Right cardiac atrium (tissue), 5 donors: ENCODE results near the gene DELE1. TPM values are rescaled to one million over a fixed set of nuclear protein-coding genes. Genes with fewer than 3 reads are reported as not detected.
"Not testable (repeated sequence)": the region's sequence is repeated elsewhere in the genome, so short reads cannot be mapped to it uniquely, and the experiment has no call there.

Experiments
- ATAC-seq, 2 donors: fragments of 200-7000 bp; cut with Tn5 transposase; one replicate each; pipeline versions ENCODE4 v1.8.0 to v1.9.1; 2020; ENCODE audit warnings: moderate library complexity in 2 of 2, mild to moderate bottlenecking in 1 of 2
- DNase-seq, 3 donors: peaks; one replicate each; pipeline ENCODE4 v3.0.0-alpha.2; 2020
- H3K27ac ChIP-seq: one replicate; pipeline ENCODE4 v1.5.1; 2013; ENCODE audit warnings: mild to moderate bottlenecking, low read length, control low read depth, moderate library complexity
- H3K27me3 ChIP-seq: one replicate; pipeline ENCODE4 v1.6.1; 2013; ENCODE audit not compliant: control insufficient read depth, insufficient read depth
- H3K4me1 ChIP-seq: one replicate; pipeline ENCODE4 v1.6.1; 2013; ENCODE audit warnings: low read length; ENCODE audit not compliant: control insufficient read depth, insufficient read depth
- H3K4me3 ChIP-seq: one replicate; pipeline ENCODE4 v1.5.1; 2013; ENCODE audit warnings: low read length, control low read depth
- H3K9me3 ChIP-seq: one replicate; pipeline ENCODE4 v1.6.1; 2013; ENCODE audit warnings: low read length; ENCODE audit not compliant: control insufficient read depth
- WGBS: extraction: QIAGEN DNeasy Blood & Tissue Kit; methylation state at CpG from one replicate; pipeline ENCODE4 v1.1.7; 2013; 5-methylcytosine and 5-hydroxymethylcytosine counted together
- intact Hi-C, 4 donors: fragments of 100-400 bp; cut with DNase I; formaldehyde crosslinking; loops; one replicate each; pipeline versions ENCODE4 v1.11.0 to v1.14.0; 2022 to 2023
- polyA plus RNA-seq: library from polyadenylated mRNA; stranded (reverse); fragments of 200-250 nt; gene quantifications from one replicate; pipeline ENCODE4 v1.2.3, GENCODE V29; 2013
- total RNA-seq, 4 donors: library from RNA; stranded (reverse); fragmentation: NEBNext Ultra II Directional; extraction: Animal tissue kit (Norgen Biotek cat#: 25700); gene quantifications; one replicate each; pipeline ENCODE4 v1.2.1, GENCODE V29; 2021
- donor health status: healthy with polysubstance abuse.
- donor health status: DM: no; HTN: yes; CAD: no.
- donor health status: DM: no; HTN: no; CAD: no.
- donor health status: DM: no; HTN: yes; CAD: no; lungs with severe emphysema.
- donor health status: DM: yes; HTN: yes; CAD: no.

DELE1 gene
- total and polyA plus RNA-seq, 5 donors: 62.0 to 109 (median 92.0) TPM

DNA sequence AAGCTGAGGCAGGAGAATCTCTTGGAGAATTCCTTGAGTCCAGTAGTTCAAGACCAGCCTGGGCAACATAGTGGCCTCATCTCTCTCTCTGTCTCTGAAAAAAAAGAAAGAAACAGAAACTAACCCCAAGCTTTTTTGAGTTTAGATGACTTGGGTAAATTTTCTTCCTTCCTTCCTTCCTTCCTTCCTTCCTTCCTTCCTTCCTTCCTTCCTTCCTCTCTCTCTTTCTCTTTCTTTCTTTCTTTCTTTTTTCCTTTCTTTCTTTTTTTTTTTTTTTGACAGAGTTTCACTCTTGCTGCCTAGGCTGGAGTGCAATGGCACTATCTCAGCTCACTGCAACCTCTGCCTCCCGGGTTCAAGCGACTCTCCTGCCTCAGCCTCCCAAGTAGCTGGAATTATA is 33.2 kb upstream of the DELE1 start:
- H3K9me3 ChIP-seq, H3K27ac ChIP-seq, H3K27me3 ChIP-seq, DNase-seq, H3K4me1 ChIP-seq, H3K4me3 ChIP-seq, intact Hi-C loops, ATAC-seq: not testable (repeated sequence)
- WGBS: 88% methylated on average over 2 of the region's 2 CpGs

- 94% methylated on average over 4 of the region's 4 CpGs for WGBS
- no peaks in the 10 kb centered on the region for H3K27me3 ChIP-seq
- no peak for ATAC-seq
- H3K27ac ChIP-seq: no peak overlapping the region
- H3K4me3 ChIP-seq: no peak overlapping the region
- no peaks in the 10 kb centered on the region for H3K9me3 ChIP-seq
- DNase-seq: no peak
- intact Hi-C loops: no loop called here
- no peaks in the 10 kb centered on the region for H3K4me1 ChIP-seq
These were observed 26.2 kb upstream of the DELE1 start for GRCh38 chr5:141897425-141897824.

DNA sequence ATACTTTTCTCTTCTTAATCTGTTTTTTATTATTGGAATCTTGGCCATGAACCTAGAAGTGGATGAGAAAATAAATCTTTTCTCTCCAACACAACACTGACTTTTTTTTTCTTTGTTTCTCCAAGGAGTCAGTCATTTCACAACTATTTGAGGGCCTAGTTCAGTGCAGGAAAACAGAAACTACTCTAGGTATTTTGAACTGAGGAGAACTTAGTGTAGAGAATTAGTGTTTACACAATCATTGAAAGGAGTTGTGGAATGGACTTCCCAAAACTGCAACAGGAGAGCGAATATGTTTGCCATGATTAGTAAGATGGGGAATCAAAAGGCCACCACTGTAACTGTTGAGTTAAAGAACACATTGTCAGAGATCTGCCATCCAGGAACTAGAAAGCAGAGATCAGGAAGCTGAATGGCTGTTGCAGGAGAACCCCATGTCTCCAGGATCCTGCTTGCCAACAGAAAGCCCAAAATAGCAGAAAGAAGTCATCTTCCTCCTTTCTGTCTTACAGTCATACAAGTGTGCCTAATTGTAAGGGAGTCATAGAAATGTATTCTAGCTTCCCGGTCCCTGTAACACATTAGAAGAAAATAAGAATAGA is 25.1 kb upstream of the DELE1 start:
- WGBS: 69% methylated on average over 2 of the region's 2 CpGs
- Histone ChIP-seq H3K9me3 (no peaks in the 10 kb centered on the region), H3K4me3 (no peak overlapping the region), H3K27me3 (no peaks in the 10 kb centered on the region), H3K4me1 (no peaks in the 10 kb centered on the region), H3K27ac (no peak overlapping the region)
- DNase-seq (no peak), ATAC-seq (no peak)
- intact Hi-C loops: no loop called here

GRCh38 chr5:141902015-141902814 is 21.5 kb upstream of the DELE1 start:
- Histone ChIP-seq H3K27ac (no peak overlapping the region), H3K4me1 (no peaks in the 10 kb centered on the region), H3K4me3 (no peak overlapping the region), H3K9me3 (no peaks in the 10 kb centered on the region), H3K27me3 (no peaks in the 10 kb centered on the region)
- ATAC-seq (no peak), DNase-seq (no peak)
- intact Hi-C loops: no loop called here
- 52% methylated on average over 5 of the region's 5 CpGs for WGBS

GRCh38 chr5:141903261-141903660 is 20.4 kb upstream of the DELE1 start:
- H3K4me1 ChIP-seq: no peaks in the 10 kb centered on the region
- 82% methylated on average over 4 of the region's 4 CpGs for WGBS
- no peak overlapping the region for H3K27ac ChIP-seq
- DNase-seq (no peak), ATAC-seq (no peak)
- no peaks in the 10 kb centered on the region for H3K27me3 ChIP-seq
- intact Hi-C loops: no loop called here
- H3K4me3 ChIP-seq: no peak overlapping the region
- no peaks in the 10 kb centered on the region for H3K9me3 ChIP-seq

DNA sequence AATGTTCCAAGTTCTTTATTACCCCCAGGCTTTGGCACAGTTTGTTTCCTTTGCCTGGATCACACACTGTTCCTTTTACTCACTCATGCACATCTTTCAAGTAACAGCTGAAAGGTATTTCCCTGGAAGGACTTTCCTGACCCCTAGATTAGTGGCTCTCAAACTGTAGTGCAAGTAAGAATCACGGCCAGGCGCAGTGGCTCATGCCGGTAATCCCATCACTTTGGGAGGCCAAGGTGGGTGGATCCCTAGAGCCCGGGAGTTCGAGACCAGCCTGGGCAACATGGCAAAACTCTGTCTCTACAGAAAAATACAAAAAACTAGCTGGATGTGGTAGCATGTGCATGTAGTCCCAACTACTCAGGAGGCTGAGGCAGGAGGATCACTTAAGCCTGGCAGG is 19.1 kb upstream of the DELE1 start:
- intact Hi-C loops: no loop called here
- no peak for ATAC-seq
- Histone ChIP-seq H3K27me3 (no peaks in the 10 kb centered on the region), H3K9me3 (no peaks in the 10 kb centered on the region), H3K4me3 (no peak overlapping the region), H3K27ac (no peak overlapping the region), H3K4me1 (no peaks in the 10 kb centered on the region)
- 60% methylated on average over 5 of the region's 5 CpGs for WGBS
- DNase-seq: no peak

DNA sequence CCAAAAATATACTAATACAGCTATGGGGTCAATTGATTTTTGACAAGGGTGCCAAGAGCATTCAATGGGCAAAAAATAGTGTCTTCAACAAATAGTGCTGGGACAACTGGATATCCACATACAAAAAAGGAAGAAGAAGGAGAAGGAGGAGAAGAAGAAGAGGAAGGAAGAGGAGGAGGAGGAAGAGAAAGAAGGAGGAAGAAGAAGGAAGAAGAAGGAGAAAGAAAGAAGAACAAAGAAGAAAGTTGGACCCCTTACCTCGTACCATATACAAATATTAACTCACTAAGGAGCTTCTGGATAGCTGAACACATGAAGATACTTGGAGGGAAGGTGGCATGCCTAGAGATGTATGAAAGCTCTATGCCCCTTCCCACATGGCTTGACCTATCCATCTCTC is 17.2 kb upstream of the DELE1 start:
- no peak for ATAC-seq
- Histone ChIP-seq H3K9me3 (no peaks in the 10 kb centered on the region), H3K27ac (no peak overlapping the region), H3K27me3 (no peaks in the 10 kb centered on the region), H3K4me1 (no peaks in the 10 kb centered on the region), H3K4me3 (no peak overlapping the region)
- no peak for DNase-seq
- intact Hi-C loops: no loop called here
- 42% methylated on average over 1 of the region's 1 CpG for WGBS

- ATAC-seq (no peak), DNase-seq (no peak)
- no peak overlapping the region for H3K27ac ChIP-seq
- intact Hi-C loops: no loop called here
- H3K4me1 ChIP-seq: no peaks in the 10 kb centered on the region
- 1% methylated on average over 1 of the region's 1 CpG for WGBS
- H3K4me3 ChIP-seq: no peak overlapping the region
- no peaks in the 10 kb centered on the region for H3K9me3 ChIP-seq
- no peaks in the 10 kb centered on the region for H3K27me3 ChIP-seq
These were observed 16.7 kb upstream of the DELE1 start for GRCh38 chr5:141906972-141907371.

GRCh38 chr5:141908796-141909195 is 14.9 kb upstream of the DELE1 start:
- Histone ChIP-seq H3K27me3 (no peaks in the 10 kb centered on the region), H3K4me1 (no peaks in the 10 kb centered on the region), H3K9me3 (no peaks in the 10 kb centered on the region), H3K27ac (no peak overlapping the region), H3K4me3 (no peak overlapping the region)
- intact Hi-C loops: no loop called here
- ATAC-seq: no peak
- WGBS: 88% methylated on average over 2 of the region's 2 CpGs
- no peak for DNase-seq

GRCh38 chr5:141909212-141909611 is 14.5 kb upstream of the DELE1 start:
- DNase-seq: no peak
- Histone ChIP-seq H3K9me3 (no peaks in the 10 kb centered on the region), H3K4me1 (no peaks in the 10 kb centered on the region), H3K27me3 (no peaks in the 10 kb centered on the region), H3K27ac (no peak overlapping the region), H3K4me3 (no peak overlapping the region)
- 81% methylated on average over 4 of the region's 4 CpGs for WGBS
- ATAC-seq: no peak
- intact Hi-C loops: no loop called here

GRCh38 chr5:141910271-141910673 is 13.4 kb upstream of the DELE1 start:
- H3K9me3 ChIP-seq: no peaks in the 10 kb centered on the region
- no peaks in the 10 kb centered on the region for H3K4me1 ChIP-seq
- peak in 1 of 2 donors; percentile 68 for ATAC-seq
- H3K27ac ChIP-seq: no peak overlapping the region
- H3K4me3 ChIP-seq: no peak overlapping the region
- no peak for DNase-seq
- intact Hi-C loops: no loop called here
- no peaks in the 10 kb centered on the region for H3K27me3 ChIP-seq
- WGBS: 48% methylated on average over 2 of the region's 2 CpGs
